Mammary epithelial cell (primary cell): ENCODE measurements around the gene PLEKHF1.

Experiments used
- CTCF ChIP-seq, 2 donors: IDR thresholded peaks in 1 of 2; conservative IDR thresholded peaks in 1 of 2; 2 replicates each; pipeline ENCODE4 v1.5.1; 2011 to 2012; ENCODE audit warnings: inconsistent platforms in 2 of 2, low read length in 2 of 2, mild to moderate bottlenecking in 2 of 2, control low read depth in 1 of 2, low read depth in 1 of 2; ENCODE audit not compliant: insufficient read depth in 1 of 2; ENCODE audit errors: extremely low read depth in 1 of 2
- EZH2 ChIP-seq: IDR thresholded peaks from 2 replicates; pipeline ENCODE4 v1.6.1; 2012; ENCODE audit warnings: low read length, inconsistent platforms, borderline replicate concordance

DNA sequence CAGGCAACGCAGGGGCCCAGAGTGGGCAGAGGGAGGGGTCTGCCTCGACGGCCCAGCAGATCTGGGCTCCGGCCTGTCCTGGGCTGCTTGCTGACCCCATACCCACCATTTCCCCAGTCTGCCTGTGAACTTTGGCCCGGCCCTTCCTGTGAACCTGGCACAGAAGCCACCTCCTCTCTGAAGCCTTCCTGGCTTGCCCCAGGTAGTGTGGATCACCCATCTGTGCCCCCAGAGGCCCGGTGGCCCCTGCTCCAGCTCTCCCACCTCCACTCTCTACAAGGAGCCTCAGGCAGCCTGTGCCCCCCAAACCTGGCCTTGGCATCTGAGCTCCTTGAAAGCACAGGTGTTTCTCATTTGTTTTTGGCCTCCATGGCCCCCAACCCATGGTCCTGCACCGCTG, 15.7 kb downstream of the PLEKHF1 start:
- TF ChIP-seq CTCF (conservative IDR thresholded peaks at IDR 0.05 in 1 of 2, IDR thresholded peaks at IDR 0.05 in 1 of 2; ENCODE audit: extremely low read depth in 1 of 2, insufficient read depth in 1 of 2, low read depth in 1 of 2, low read length in 2 of 2) (no peak), EZH2 (no peak)
